ENCODE data around the gene ERC2.

ERC2 gene

DNA sequence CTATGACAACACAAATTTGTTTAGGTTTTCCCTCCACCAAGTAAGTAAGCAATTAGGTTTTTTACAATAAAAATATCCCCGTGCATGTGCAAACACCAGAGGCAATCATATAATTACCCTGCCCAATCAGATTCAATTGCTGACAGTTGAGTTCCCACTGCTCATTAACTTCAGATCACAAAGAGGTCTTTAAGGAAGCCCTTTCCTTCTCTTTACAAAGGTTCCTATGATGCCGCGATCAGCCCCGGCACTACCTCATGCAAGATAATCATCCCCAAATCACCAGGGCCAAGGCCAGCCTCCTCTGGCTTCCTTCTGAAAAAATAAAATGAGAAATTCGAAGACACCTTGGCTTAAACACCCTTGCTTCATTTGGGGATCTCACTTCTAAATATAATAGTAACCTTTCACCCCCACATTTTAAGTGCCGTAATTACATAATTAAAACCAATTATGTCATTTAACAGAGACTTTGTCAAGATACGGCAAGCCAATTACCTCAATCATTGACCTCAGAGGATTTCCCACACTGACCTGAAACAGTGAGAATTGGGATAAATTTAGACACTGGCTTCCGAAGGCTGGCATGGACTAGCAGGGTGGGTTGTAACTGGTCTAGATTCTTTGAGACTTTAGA is 859.8 kb downstream of the ERC2 start:
- no peak for DNase-seq (ENCODE audit: low read depth in 1 of 2, low spot score in 1 of 2)

DNA sequence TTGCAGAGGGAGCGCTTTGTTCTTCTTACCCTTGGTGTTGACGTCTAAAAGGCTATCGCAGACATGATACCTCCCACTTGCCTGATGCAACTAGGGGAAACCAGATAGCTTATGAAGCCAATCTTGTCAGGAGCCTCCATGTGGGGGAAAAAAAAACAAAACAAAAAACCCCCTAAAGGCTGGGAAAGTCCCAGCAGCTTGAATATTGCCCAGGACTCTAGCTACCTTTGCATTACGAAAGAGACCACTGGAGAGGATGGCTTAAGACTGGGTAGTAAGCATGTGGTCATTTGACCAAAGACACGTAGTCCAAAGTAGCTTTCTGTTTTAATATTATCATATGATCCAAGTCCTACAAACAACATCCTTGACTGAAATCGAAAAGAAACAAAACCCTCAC is 860.4 kb downstream of the ERC2 start:
- DNase-seq (ENCODE audit: low read depth in 1 of 2, low spot score in 1 of 2) = no peak

DNA sequence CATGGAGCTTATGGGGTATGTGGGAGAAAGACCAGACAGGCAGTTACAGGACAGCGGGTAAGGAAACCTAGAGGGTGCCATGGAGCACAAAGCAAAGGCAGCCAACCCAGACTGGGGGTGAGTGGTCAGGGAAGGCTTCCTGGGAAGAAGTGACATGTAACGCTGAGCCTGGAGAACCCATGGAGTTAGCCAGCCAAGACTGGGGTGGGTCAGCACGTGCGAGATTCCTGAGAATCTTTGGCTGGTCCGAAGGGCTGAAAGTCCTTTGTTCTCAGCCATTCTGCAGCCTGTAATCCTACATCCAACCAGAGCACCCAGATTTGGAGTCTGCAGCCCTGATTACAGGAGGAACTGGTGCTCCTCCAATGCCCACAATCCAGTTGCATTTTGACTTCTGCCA is 861.1 kb downstream of the ERC2 start:
- no peak for DNase-seq (ENCODE audit: low read depth in 1 of 2, low spot score in 1 of 2)

DNA sequence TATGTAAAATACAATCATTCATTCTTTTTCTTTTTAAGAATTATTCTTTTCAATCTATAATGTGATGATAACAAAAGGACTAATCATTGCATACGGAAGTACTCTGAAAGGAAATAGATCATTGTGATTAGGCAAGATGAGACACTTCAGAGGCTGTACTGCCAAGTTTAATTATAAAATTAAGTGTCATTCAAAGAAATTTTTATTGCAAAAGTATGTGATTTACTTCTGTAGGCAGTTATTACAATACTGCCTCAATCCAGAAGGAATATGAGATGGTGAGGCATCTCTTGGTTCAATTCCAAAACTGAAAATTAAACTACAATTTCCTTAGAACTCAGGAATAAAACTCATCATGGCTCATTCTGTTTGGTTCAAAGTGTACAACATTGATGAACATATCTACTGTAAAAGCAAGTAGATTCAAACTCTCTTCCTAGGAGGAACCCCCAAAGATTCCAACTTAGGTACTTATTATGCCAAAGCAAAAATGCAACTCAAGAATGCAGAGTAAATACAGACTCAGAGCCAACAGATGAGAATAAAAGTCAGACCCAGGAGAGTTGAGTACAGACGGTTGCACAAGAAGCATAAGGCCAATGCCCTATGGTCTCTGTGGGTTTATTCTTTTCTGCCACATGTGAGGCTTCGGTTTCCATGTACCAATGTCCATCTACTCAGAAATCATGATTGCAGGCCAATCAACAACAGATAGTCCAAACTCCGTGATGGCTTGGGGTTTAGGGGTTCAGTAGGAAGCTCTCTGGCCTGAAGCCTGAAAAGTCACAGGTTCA is 862.6 kb downstream of the ERC2 start:
- no peak for DNase-seq (ENCODE audit: low read depth in 1 of 2, low spot score in 1 of 2)

DNA sequence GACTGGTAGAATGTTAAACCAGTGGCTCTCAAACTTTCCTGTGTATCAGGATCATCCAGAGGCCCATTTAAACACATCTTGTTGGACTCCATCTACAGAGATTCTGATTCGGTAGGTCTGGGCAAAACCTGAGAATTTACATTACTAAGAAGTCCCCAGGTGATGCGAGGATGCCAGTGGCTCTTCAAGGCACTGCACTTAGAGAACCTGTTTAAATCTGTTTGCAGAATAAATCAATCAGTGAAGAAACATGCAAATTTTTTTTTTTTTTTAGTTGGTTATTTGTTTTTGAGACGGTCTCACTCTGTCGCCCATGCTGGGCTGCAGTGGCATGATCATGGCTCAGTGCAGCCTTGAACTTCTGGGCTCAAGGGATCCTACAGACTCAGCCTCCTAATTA is 863.4 kb downstream of the ERC2 start:
- no peak for DNase-seq (ENCODE audit: low read depth in 1 of 2, low spot score in 1 of 2)

DNA sequence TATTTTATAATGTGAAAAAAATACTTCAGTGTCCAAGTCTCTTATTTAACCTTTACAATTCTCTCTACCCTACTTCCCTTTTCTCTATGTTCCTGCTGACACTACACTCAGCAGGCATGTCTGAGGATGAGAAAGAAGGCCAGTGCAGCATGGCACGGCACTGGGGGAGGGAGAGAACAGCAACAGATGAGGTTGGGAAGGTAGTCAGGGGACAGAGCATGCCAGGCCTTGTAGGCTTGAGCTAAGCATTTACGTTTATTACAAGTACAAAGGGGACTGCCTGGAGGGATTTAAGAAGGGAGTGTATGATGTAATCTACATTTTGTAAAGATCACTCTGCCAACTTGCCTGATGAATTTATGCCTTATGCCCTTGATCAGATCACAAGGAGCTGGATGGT is 863.9 kb downstream of the ERC2 start:
- no peak for DNase-seq (ENCODE audit: low read depth in 1 of 2, low spot score in 1 of 2)

DNA sequence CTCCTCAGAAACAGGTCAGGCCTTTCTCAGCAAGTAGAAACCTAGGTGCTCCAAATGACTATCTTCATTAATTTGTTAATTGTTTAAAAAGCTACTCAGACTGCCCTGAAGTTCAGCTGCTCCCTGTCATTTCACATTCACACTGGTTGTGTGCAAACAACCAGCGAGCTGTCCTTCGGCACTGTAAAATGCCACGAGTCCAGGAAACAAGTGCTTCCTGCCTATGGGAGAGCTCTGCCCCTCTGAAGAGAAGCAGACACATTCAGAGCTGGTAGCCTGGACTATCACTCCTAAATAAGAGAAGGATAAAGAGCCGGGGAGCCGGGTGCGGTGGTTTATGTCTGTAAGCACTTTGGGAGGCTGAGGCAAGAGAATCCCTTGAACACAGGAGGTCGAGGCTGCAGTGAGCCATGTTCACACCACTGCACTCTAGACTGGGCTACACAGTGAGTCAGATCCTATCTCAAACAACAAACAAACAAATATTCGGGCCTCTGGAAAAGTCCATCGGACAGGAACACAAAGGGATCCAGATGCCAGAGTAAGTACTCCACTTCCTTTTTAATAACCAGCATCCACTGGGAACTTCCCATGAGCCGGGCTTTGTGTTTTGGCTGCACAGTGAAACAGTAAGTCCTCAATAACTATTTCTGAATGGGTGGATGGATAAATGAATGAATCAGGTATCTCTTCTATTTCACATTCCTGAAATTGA is 866.7 kb downstream of the ERC2 start:
- no peak for DNase-seq (ENCODE audit: low read depth in 1 of 2, low spot score in 1 of 2)

DNA sequence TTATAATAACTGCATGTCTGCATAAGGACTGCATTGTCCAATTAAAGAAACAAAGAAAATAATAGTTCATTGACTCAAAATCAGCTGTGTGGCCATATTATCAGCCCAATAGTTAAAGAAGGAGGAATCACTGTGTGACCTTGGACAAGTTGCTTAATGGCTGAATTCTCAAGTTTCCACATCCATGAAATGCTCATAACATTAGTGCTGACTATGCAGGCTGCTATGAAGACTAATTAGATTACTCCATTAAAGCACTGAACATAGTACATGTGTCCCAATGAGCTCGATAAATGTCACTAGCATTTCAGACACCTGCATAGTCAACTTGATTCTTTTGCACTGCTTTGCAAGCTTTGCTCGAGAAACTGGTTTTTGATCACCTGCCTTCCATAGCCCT is 870.0 kb downstream of the ERC2 start:
- no peak for DNase-seq (ENCODE audit: low read depth in 1 of 2, low spot score in 1 of 2)

DNA sequence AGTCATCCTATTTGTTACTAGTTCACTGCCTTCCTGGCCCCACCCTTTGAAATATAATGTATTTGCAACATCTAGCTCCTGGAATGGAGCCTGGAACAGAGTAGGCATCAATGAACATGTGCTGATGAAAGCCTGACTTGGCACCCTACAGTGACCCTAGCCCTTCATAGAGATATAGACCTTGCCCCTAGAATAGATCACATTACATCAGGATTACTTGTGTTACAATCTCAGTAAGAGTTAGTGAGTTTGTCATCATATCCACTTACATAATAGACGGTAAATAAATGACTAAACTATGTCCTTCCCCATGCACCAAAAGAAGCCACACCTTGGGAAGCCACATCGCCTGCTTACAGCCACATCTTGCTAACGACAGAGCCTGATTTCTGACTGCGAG is 870.6 kb downstream of the ERC2 start:
- DNase-seq (ENCODE audit: low read depth in 1 of 2, low spot score in 1 of 2) = no peak

DNA sequence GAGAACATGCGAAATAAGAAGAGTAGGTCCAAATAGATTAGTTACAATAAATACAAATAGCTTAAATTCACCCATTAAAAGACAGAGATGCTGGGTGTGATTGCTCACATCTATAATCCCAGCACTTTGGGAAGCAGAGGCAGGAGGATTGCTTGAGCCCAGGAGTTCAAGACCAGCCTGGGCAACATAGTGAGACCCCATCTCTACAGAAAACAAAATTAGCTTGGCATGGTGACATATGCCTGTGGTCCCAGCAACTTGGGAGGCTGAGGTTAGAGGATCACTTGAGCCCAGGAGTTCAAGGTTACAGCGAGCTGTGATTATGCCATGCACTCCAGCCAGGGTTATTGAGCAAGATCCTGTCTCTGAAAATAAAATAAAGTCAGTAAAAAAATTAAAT is 872.1 kb downstream of the ERC2 start:
- no peak for DNase-seq (ENCODE audit: low read depth in 1 of 2, low spot score in 1 of 2)

DNA sequence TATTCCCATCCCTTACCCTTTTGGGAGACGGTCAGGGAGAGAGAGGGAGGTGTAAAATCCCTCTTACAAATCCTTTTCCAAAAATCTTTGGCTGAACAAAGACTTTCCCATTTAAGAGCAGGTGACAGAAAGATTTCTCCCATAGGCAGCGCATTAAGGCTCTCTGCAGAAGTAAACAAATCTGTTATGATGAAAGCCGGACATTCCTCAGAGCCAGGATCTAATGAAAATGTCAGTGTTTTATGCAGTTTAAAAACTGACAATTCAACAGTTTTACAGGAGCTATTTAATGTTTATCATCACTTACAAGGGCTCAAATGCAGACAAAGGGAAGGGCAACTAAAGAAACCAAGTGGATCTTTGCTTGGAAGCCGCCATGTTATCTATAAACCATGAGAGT is 872.8 kb downstream of the ERC2 start:
- no peak for DNase-seq (ENCODE audit: low read depth in 1 of 2, low spot score in 1 of 2)

DNA sequence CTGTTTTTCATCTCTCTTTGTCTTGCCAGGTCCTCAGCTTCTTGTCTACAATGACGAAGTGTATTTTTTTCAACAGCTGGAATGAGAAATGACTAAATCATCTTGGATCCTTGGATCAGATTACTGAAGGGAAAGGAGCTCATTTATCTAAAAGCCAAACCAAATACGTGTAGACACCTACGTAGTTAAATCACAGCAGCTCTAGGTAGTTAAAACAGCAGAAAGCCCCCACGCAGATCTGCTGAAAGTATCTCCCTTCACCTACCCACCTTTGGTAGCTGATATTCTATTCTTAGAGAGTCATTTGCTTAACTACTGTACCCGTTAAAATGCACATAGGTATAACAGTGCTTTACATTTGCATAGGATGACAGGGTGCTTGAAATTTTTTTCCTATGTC is 875.7 kb downstream of the ERC2 start:
- DNase-seq (ENCODE audit: low read depth in 1 of 2, low spot score in 1 of 2) = no peak

DNA sequence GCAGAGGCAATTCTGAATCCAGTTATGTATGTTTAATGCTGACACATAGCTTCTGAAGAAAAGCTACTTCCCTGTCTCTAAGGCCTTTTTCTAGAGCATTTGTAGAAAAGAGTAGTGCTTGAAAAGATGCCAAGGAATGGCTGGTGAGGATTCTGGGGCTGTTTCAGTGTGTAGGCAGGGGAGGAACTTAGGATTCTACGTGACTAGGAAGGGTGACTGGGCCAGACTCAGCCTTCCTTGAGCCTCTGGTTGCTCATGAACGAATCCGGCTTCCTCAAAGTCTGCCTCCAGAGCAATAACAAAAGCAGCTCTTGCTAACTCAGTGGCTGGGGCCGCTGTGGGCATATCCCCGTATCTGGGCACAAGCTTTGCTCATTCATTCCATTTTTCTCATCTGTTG is 876.4 kb downstream of the ERC2 start:
- no peak for DNase-seq (ENCODE audit: low read depth in 1 of 2, low spot score in 1 of 2)

DNA sequence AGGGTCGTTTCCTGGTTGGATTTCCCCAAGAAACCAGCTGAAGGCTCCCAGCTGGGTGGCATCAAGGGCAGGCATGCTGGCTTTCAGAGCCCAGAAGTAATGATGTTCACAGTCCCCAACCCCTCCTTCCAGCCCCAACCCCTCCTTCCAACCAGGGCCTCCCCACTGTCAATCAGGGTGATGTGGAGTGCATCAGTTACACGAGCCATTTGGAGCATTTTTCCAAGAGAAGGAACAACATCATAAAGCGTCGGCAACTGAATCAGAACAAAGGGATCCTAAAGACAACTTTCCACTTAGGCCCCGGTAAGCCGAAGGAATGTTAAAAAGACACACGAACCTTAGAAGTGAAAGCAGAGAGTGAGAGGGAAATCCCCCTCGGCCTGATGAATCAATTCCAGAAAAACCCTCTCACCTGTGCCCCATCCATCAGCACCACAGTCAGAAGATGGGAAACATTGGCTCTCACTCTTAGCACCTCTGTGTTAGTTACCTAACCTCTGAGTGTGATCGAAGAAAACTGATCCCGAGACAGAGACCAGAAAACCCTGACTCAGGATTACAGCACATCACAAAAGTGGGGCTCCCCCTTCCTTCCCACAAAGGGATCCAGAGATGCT is 880.0 kb downstream of the ERC2 start:
- no peak for DNase-seq (ENCODE audit: low read depth in 1 of 2, low spot score in 1 of 2)

DNA sequence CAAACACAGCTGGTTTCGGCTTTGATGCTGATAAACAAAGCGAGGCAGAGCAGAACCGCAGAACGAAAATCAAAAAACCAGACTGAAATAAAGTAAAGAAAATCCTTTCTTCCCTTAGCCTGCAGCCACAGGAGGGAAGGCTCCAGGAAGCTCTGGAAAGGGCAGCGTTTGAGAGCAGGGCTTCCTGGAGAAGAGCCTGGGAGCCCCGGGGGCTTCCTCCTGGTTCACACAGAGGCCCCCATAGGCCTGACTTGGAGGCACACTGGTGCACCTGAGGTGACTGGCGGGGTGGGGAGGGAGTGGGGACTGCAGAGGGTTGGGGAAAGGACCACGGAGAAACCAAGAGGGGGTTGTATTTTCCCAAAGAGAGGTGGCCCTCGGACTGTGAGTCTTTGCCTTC is 882.4 kb downstream of the ERC2 start:
- no peak for DNase-seq (ENCODE audit: low read depth in 1 of 2, low spot score in 1 of 2)

DNA sequence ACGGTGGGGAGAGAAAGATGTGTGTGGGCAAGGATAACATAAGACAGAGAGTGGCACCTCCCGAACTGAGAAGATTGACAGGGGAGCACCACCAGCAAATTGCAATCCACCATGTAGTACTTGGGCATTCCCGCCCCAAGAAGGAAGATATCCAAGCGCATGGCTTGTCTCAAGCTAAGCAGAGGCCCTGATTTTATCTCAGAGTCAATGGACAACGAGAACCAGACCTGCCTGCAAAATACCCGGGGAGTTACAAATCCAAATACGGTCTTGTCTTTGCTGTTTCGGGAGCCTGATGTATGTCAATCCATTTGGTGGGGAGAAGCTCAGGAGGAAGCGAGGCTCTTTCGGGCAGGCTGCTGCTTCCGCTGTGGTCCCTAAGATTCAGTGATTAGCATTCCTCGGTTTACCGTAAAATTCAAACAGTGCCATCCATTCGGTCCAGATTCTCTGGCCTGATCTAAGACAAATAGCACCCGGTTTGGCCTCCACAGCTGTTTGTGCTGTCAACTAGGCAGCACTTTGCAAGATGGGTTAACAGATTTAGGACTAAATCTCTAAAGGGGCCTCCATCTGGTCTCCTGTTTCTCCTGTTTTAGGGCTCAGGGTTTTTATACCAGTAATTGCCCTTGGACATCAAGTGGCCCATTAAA is 883.4 kb downstream of the ERC2 start:
- DNase-seq (ENCODE audit: low read depth in 1 of 2, low spot score in 1 of 2) = no peak

DNA sequence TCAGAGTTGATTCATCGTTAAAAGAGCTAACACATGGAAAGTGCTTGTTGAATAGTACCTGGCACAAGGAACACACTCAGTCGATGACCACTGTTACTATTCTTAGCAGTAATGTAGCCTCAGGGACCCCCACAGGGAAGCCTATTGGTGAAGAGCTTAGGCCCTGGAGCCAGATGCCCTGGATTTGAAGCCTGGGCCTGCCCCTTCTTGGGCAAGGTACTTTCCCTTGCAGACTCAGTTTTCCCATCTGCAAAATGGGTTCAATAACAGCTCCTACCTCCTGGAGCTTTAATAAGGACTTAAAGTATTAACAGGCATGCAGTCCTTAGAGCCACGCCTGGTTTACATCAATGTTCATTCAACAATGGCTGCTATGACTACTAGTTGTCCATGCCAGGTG is 884.2 kb downstream of the ERC2 start:
- no peak for DNase-seq (ENCODE audit: low read depth in 1 of 2, low spot score in 1 of 2)

DNA sequence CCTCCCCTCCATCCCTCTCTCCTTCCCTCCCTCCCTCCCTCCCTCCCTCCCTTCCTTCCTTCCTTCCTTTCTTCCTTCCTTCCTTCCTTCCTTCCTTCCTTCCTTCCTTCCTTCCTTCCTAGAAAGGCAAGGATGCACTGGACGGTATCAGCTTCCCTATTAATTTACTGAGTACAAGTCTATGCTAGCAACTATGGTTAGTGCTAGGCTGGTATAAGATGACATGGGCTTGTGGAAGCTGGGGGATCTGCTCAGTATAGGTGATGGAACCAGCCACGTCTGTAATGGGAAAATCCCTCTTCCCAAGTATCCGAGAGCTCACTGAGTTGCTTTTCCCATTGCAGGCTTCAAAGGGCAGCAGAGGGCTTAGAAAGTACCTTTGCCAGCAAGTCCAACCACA is 884.8 kb downstream of the ERC2 start:
- DNase-seq (ENCODE audit: low read depth in 1 of 2, low spot score in 1 of 2) = no peak

DNA sequence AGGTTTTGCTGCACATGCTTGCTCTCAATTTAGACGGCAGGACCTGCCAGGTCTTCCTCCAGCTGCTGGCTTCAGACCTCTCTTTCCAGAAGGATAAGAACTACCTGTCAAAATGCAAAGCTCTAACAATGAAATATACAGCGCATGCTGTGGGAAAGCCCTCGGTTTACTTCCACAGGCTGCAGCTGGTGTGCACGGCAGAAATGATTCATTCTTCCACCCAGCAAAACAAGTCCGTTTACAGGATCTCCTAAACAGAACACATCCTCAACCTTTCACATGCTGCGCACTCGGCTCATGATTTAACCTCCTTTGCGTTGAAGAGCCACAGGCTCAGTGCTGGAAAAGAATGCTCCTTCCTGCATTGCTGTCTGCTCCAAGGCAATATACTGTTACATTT is 888.8 kb downstream of the ERC2 start:
- DNase-seq (ENCODE audit: low read depth in 1 of 2, low spot score in 1 of 2) = no peak

DNA sequence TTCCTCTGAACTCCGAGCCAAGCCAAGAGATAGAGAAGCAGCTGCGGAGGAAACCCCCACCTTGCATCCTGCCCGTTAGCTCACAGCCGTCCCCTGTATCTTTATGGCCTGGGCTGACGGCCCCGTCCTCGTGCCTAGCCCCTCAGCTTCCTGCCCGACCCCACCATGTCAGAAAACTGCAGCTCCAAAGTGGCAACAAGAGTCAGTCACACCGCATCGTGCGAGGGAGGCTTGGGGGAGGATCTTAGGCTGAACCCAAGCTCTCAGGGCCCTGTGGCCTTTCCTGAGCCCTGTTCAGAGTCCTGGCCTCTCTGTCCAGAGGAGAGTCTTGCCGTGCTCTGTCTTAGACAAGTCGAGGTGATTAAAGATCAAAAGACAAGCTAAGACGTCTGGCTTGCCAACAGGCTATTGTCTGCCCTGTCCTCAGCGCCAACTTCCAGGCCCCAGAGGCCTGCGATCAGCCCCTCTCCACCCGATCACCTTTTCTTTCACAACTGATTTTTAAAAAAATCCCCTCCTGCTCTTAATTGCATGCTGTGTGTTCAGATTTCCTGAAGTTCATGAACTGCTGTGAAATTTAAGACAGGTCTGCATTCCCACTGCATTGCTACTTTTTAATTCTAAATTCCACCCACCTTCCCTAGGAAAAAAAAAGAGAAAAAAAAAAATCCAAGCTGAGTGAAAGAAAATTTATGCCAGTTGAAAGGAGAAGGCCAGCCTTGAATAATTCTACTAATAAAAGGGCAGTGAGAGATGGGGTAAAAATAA is 891.5 kb downstream of the ERC2 start:
- no peak for DNase-seq (ENCODE audit: low read depth in 1 of 2, low spot score in 1 of 2)

DNA sequence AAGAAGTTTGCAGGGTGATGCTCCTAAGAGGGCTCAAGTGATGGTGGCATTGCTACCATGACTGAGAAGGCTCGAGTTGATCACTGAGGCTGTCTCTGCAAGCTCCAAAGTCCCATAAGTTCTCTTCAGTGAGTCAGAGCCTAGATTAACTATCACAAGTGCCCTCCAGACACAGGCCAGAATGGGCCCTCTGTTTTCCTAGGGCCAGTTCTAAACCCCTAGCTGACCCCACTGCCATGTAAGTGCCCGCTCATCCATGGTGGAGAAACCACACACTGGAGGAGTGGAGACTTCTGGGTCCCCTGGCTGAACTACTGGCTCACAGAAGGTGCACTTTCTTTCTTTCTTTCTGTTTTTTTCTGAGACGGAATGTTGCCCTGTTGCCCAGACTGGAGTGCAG is 893.6 kb downstream of the ERC2 start:
- no peak for DNase-seq (ENCODE audit: low read depth in 1 of 2, low spot score in 1 of 2)
